Endothelial cell of umbilical vein (primary cell): Measurements from ENCODE around the gene PITPNB. TPM values are rescaled to one million over a fixed set of nuclear protein-coding genes. Genes with fewer than 3 reads are reported as not detected.

Experiments used
- BruUV-seq: library from RNA; stranded (reverse); fragments of 400-500 nt; replicated peaks from 2 replicates; lab custom pipeline; 2021; lab: Mats Ljungman, UMichigan
- CTCF ChIA-PET: fragments of 300-600, 350-600 bp; sonication (Branson Sonifier 250); formaldehyde crosslinking; loops from one replicate; lab custom pipeline; 2021; ENCODE audit warnings: antibody characterized with exemption, inconsistent platforms; lab: Charles Lee
- POLR2A ChIA-PET: fragments of 300-600, 350-600 bp; sonication (Branson Sonifier 250); formaldehyde crosslinking; loops from one replicate; lab custom pipeline; 2021; ENCODE audit warnings: antibody characterized with exemption, inconsistent platforms; lab: Charles Lee
- DNase-seq: peaks from one replicate; pipeline ENCODE4 v3.0.0-alpha.2; 2011; ENCODE audit warnings: low read depth, low spot score
- FAIRE-seq: peaks from 2 replicates; lab custom pipeline; 2011; peaks lifted over from hg19 to GRCh38; lab: Jason Lieb, UNC
- H2AFZ ChIP-seq: 2 replicates; pipeline ENCODE4 v1.6.0; 2012; ENCODE audit warnings: low read depth, low read length, control low read depth, inconsistent platforms
- H3K27ac ChIP-seq: 2 replicates; pipeline ENCODE4 v1.5.1; 2011; ENCODE audit warnings: low read depth, mild to moderate bottlenecking, control low read depth, low read length, moderate library complexity; ENCODE audit not compliant: insufficient read depth
- H3K27me3 ChIP-seq, 2 experiments: 2 replicates each; pipeline versions ENCODE4 v1.6.0 to v1.6.1; 2011; ENCODE audit warnings: low read length in 2 of 2, mixed read lengths in 1 of 2; ENCODE audit not compliant: control insufficient read depth in 2 of 2, insufficient read depth in 2 of 2
- H3K36me3 ChIP-seq, 2 experiments: 2 replicates in 1 of 2; 3 replicates in 1 of 2; pipeline ENCODE4 v1.5.1; 2011; ENCODE audit warnings: low read length in 2 of 2, mild to moderate bottlenecking in 1 of 2, moderate library complexity in 1 of 2; ENCODE audit not compliant: control insufficient read depth in 2 of 2, insufficient read depth in 2 of 2; ENCODE audit errors: extremely low read depth in 1 of 2
- H3K4me1 ChIP-seq: 3 replicates; pipeline ENCODE4 v1.5.1; 2011; ENCODE audit warnings: mild to moderate bottlenecking, low read length; ENCODE audit not compliant: control insufficient read depth, insufficient read depth; ENCODE audit errors: extremely low read depth
- H3K4me2 ChIP-seq: 2 replicates; pipeline ENCODE4 v1.6.1; 2011; ENCODE audit warnings: low read length, control low read depth, mixed read lengths; ENCODE audit not compliant: insufficient read depth
- H3K4me3 ChIP-seq, 3 experiments: fragments of 200-600 bp in 1 of 3; sonication (generic), shearing (Covaris generic) in 1 of 3; replicated peaks in 1 of 3; 2 replicates each; pipeline ENCODE4 v1.5.1; 2011 to 2016; ENCODE audit warnings: control low read depth in 3 of 3, low read length in 3 of 3, mild to moderate bottlenecking in 2 of 3, inconsistent platforms in 1 of 3, low read depth in 1 of 3, moderate library complexity in 1 of 3; ENCODE audit not compliant: insufficient read depth in 1 of 3
- H3K79me2 ChIP-seq: 2 replicates; pipeline ENCODE4 v1.6.0; 2012; ENCODE audit warnings: low read length, inconsistent platforms; ENCODE audit not compliant: control insufficient read depth, insufficient read depth
- H3K9ac ChIP-seq: replicated peaks from 2 replicates; pipeline ENCODE3; 2011; ENCODE audit warnings: low read length, control low read depth; ENCODE audit not compliant: insufficient read depth; ENCODE audit errors: extremely low read depth
- H3K9me1 ChIP-seq: replicated peaks from 3 replicates; pipeline ENCODE4 v1.6.0; 2011; ENCODE audit warnings: mild to moderate bottlenecking, low read length; ENCODE audit not compliant: control insufficient read depth, insufficient read depth; ENCODE audit errors: extremely low read depth
- H3K9me3 ChIP-seq: replicated peaks from 2 replicates; pipeline ENCODE4 v1.5.1; 2012; ENCODE audit warnings: low read length, inconsistent platforms; ENCODE audit not compliant: control insufficient read depth, insufficient read depth
- H4K20me1 ChIP-seq: replicated peaks from 2 replicates; pipeline ENCODE3; 2011; ENCODE audit warnings: mild to moderate bottlenecking, low read length; ENCODE audit not compliant: control insufficient read depth, insufficient read depth; ENCODE audit errors: extremely low read depth
- CTCF ChIP-seq, 2 donors: IDR thresholded peaks; 1 replicate in 1 of 2; 2 replicates in 1 of 2; pipeline ENCODE4 v1.5.1; 2011; ENCODE audit warnings: low read length in 2 of 2, mild to moderate bottlenecking in 2 of 2, moderate library complexity in 2 of 2, control low read depth in 1 of 2, inconsistent platforms in 1 of 2, low read depth in 1 of 2; ENCODE audit not compliant: insufficient read depth in 1 of 2; ENCODE audit errors: extremely low read depth in 1 of 2
- EZH2 ChIP-seq: IDR thresholded peaks from 2 replicates; pipeline ENCODE4 v1.6.1; 2012; ENCODE audit warnings: borderline replicate concordance, low read depth, mild to moderate bottlenecking, moderate library complexity, low read length, inconsistent platforms; ENCODE audit not compliant: severe bottlenecking
- FOS ChIP-seq: IDR thresholded peaks from 2 replicates; pipeline ENCODE4 v1.6.1; 2011; ENCODE audit warnings: mild to moderate bottlenecking, low read length, moderate library complexity, borderline replicate concordance; ENCODE audit not compliant: insufficient read depth
- GATA2 ChIP-seq: IDR thresholded peaks from 2 replicates; pipeline ENCODE4 v1.7.0; 2011; ENCODE audit warnings: low read depth, mild to moderate bottlenecking, moderate library complexity, mixed read lengths, low read length; ENCODE audit not compliant: insufficient read length, insufficient read depth
- JUN ChIP-seq: IDR thresholded peaks from 2 replicates; pipeline ENCODE4 v1.6.1; 2011; ENCODE audit warnings: borderline replicate concordance, low read depth; ENCODE audit not compliant: insufficient read length, insufficient read depth
- MAX ChIP-seq: IDR thresholded peaks from 2 replicates; pipeline ENCODE4 v1.6.1; 2011; ENCODE audit not compliant: insufficient read depth, insufficient read length
- MYC ChIP-seq: IDR thresholded peaks from one replicate; pipeline ENCODE4 v1.6.1; 2011; ENCODE audit warnings: mild to moderate bottlenecking, low read depth, low read length
- POLR2A ChIP-seq: IDR thresholded peaks from 2 replicates; pipeline ENCODE4 v1.6.1; 2012; ENCODE audit warnings: low read depth, mild to moderate bottlenecking, control low read depth, low read length
- POLR2AphosphoS5 ChIP-seq: IDR thresholded peaks from 2 replicates; pipeline ENCODE4 v1.6.1; 2012; ENCODE audit warnings: low read depth, mild to moderate bottlenecking, control low read depth, low read length, moderate library complexity; ENCODE audit not compliant: insufficient read depth
- dilution Hi-C: fragments of 300-500 bp; cut with MboI; formaldehyde crosslinking; loops from one replicate; pipeline ENCODE4 v1.15.0; 2019; ENCODE audit warnings: low sequenced_read_pairs; ENCODE audit not compliant: extremely low pct_ligation_motif_present
- intact Hi-C: fragments of 100-400 bp; cut with micrococcal nuclease; formaldehyde crosslinking; loops from one replicate; pipeline ENCODE4 v1.10.0; 2022
- polyA plus RNA-seq, 4 experiments: library from polyadenylated mRNA; depleted of rRNA in 3 of 4; stranded (reverse) in 3 of 4; unstranded in 1 of 4; fragments of >200 nt; gene quantifications; 2 replicates each; pipeline versions ENCODE4 v1.2.1 to v1.2.3, GENCODE V29; 2011 to 2012; ENCODE audit warnings: missing spikeins in 1 of 4
- total RNA-seq: library from RNA; stranded (reverse); gene quantifications from 2 replicates; pipeline ENCODE4 v1.2.3, GENCODE V29; 2021

Gene PITPNB
- total and polyA plus RNA-seq, 2 donors (not counting 3 experiments of a cell fraction or from before 2014, with no cell fraction given): 29.7 to 108 TPM

- no peak for FAIRE-seq
These were observed 73.4 kb downstream of the PITPNB start for GRCh38 chr22:27845644-27846043.

More at GRCh38 chr22:27845644-27846043, 73.4 kb downstream of the PITPNB start:
- TF ChIP-seq POLR2A (no peak), GATA2 (no peak), MAX (no peak), MYC (no peak), POLR2AphosphoS5 (no peak), CTCF (IDR thresholded peaks at IDR 0.05; ENCODE audit: extremely low read depth in 1 of 2, insufficient read depth in 1 of 2, low read depth in 1 of 2, low read length in 2 of 2) (no peak), EZH2 (no peak), FOS (no peak), JUN (no peak)
- dilution Hi-C loops: no loop called here
- H3K27ac ChIP-seq: no peak overlapping the region
- POLR2A ChIA-PET: no interaction called here
- H3K4me2 ChIP-seq: no peak overlapping the region
- no peaks in the 10 kb centered on the region for H4K20me1 ChIP-seq
- no peaks in the 10 kb centered on the region for H3K79me2 ChIP-seq
- no peaks in the 10 kb centered on the region for H3K27me3 ChIP-seq
- H3K4me1 ChIP-seq: peaks cover 13% of the 10 kb centered on the region
- peaks cover 0 to 16% of the 10 kb centered on the region in 2 experiments for H3K36me3 ChIP-seq
- CTCF ChIA-PET: no interaction called here
- no peak overlapping the region for H2AFZ ChIP-seq
- no peak overlapping the region for H3K9ac ChIP-seq
- H3K9me1 ChIP-seq: no peaks in the 10 kb centered on the region
- DNase-seq: no peak
- intact Hi-C loops: no loop called here
- H3K4me3 ChIP-seq: no peak overlapping the region
- H3K9me3 ChIP-seq: no peaks in the 10 kb centered on the region
- BruUV-seq: no TSS peak
